SK-N-SH (cell line): ENCODE results near the gene KRTAP12-2. TPM values are rescaled to one million over a fixed set of nuclear protein-coding genes. Genes with fewer than 3 reads are reported as not detected.

Experiments
- CTCF ChIA-PET: fragments of 300-600, 350-600 bp; formaldehyde crosslinking; extraction: SDS; loops from one replicate; lab custom pipeline; 2021; lab: Yijun Ruan, JAX
- POLR2A ChIA-PET: fragments of 350-600 bp; sonication (Branson Sonifier 250); formaldehyde crosslinking; extraction: SDS; loops from one replicate; lab custom pipeline; 2020; ENCODE audit warnings: antibody characterized with exemption, inconsistent platforms; lab: Yijun Ruan, JAX
- DNase-seq: peaks from one replicate; pipeline ENCODE4 v3.0.0; 2012
- H2AFZ ChIP-seq: fragments of 200-600 bp; sonication (generic); 2 replicates; pipeline ENCODE4 v1.8.1; 2016; ENCODE audit warnings: antibody characterized with exemption, mild to moderate bottlenecking, low read depth
- H3F3A ChIP-seq: fragments of 200-600 bp; sonication (generic); replicated peaks from 2 replicates; pipeline ENCODE3; 2016; ENCODE audit warnings: antibody characterized with exemption, mild to moderate bottlenecking; ENCODE audit not compliant: insufficient read depth
- H3K27ac ChIP-seq, 2 experiments: fragments of 200-500 bp in 1 of 2; fragments of 200-600 bp in 1 of 2; sonication (Bioruptor generic) in 1 of 2; sonication (generic), shearing (Covaris generic) in 1 of 2; 2 replicates each; pipeline versions ENCODE4 v1.5.1 to v1.6.1; 2014 to 2016; ENCODE audit warnings: low read depth in 2 of 2, inconsistent platforms in 1 of 2, low read length in 1 of 2, mild to moderate bottlenecking in 1 of 2, mixed read lengths in 1 of 2
- H3K27me3 ChIP-seq: fragments of 200-600 bp; sonication (generic), shearing (Covaris generic); 2 replicates; pipeline ENCODE4 v1.6.1; 2016; ENCODE audit warnings: mixed run types; ENCODE audit not compliant: insufficient read depth
- H3K36me3 ChIP-seq, 2 experiments: fragments of 200-500 bp in 1 of 2; fragments of 200-600 bp in 1 of 2; sonication (Bioruptor generic) in 1 of 2; sonication (generic) in 1 of 2; replicated peaks in 1 of 2; 2 replicates each; pipeline versions ENCODE3 to v1.5.1; 2014 to 2016; ENCODE audit warnings: low read length in 1 of 2, mild to moderate bottlenecking in 1 of 2; ENCODE audit not compliant: insufficient read depth in 2 of 2, control insufficient read depth in 1 of 2
- H3K4me1 ChIP-seq, 2 experiments: fragments of 200-500 bp in 1 of 2; fragments of 200-600 bp in 1 of 2; sonication (Bioruptor generic) in 1 of 2; sonication (generic), shearing (Covaris generic) in 1 of 2; 2 replicates each; pipeline versions ENCODE4 v1.5.1 to v1.6.1; 2014 to 2016; ENCODE audit warnings: low read depth in 1 of 2, low read length in 1 of 2, mixed run types in 1 of 2; ENCODE audit not compliant: insufficient read depth in 2 of 2, control insufficient read depth in 1 of 2
- H3K4me2 ChIP-seq: fragments of 200-600 bp; sonication (generic), shearing (Covaris generic); 2 replicates; pipeline ENCODE4 v1.6.1; 2017; ENCODE audit warnings: mixed run types
- H3K4me3 ChIP-seq, 2 experiments: fragments of 200-500 bp in 1 of 2; fragments of 200-600 bp in 1 of 2; sonication (Bioruptor generic) in 1 of 2; sonication (generic), shearing (Covaris generic) in 1 of 2; 2 replicates each; pipeline versions ENCODE4 v1.5.1 to v1.8.1; 2014 to 2016; ENCODE audit warnings: low read depth in 2 of 2, inconsistent platforms in 1 of 2, low read length in 1 of 2, mild to moderate bottlenecking in 1 of 2, mixed read lengths in 1 of 2, moderate library complexity in 1 of 2
- H3K79me2 ChIP-seq: fragments of 200-600 bp; sonication (generic); 2 replicates; pipeline ENCODE4 v1.8.1; 2017; ENCODE audit warnings: mild to moderate bottlenecking; ENCODE audit not compliant: insufficient read depth
- H3K9ac ChIP-seq: fragments of 200-600 bp; sonication (generic); 2 replicates; pipeline ENCODE4 v1.6.1; 2017; ENCODE audit warnings: mixed run types
- H3K9me2 ChIP-seq: fragments of 200-600 bp; sonication (generic); 2 replicates; pipeline ENCODE4 v1.6.1; 2017; ENCODE audit warnings: mixed run types
- H3K9me3 ChIP-seq: fragments of 200-600 bp; sonication (generic); 2 replicates; pipeline ENCODE4 v1.6.1; 2017; ENCODE audit warnings: mixed run types, mild to moderate bottlenecking, moderate library complexity
- H4K20me1 ChIP-seq: fragments of 200-600 bp; sonication (generic); 2 replicates; pipeline ENCODE4 v1.6.1; 2017; ENCODE audit warnings: mild to moderate bottlenecking, mixed run types; ENCODE audit not compliant: insufficient read depth
- CHD2 ChIP-seq: fragments of 150-350 bp; IDR thresholded peaks from 2 replicates; pipeline ENCODE4 v1.6.1; 2018; ENCODE audit warnings: low read length; ENCODE audit not compliant: partially characterized antibody
- EP300 ChIP-seq, 2 experiments: IDR thresholded peaks; 2 replicates each; pipeline versions ENCODE4 v1.4.0 to v1.6.1; 2012; ENCODE audit warnings: borderline replicate concordance in 1 of 2, low read depth in 1 of 2, low read length in 1 of 2
- EZH2phosphoT487 ChIP-seq: fragments of 200-600 bp; sonication (generic); IDR thresholded peaks from 2 replicates; pipeline ENCODE4 v1.6.1; 2017; ENCODE audit warnings: low read depth, mixed run types, mild to moderate bottlenecking, antibody characterized with exemption, moderate library complexity, borderline replicate concordance
- FOXM1 ChIP-seq: IDR thresholded peaks from 2 replicates; pipeline ENCODE4 v1.4.0; 2012; ENCODE audit warnings: low read depth, mild to moderate bottlenecking
- GABPA ChIP-seq: IDR thresholded peaks from 2 replicates; pipeline ENCODE4 v1.4.0; 2012; ENCODE audit warnings: low read depth, mild to moderate bottlenecking
- GATA2 ChIP-seq: sonication (generic); formaldehyde crosslinking; IDR thresholded peaks from 2 replicates; pipeline ENCODE4 v1.5.0; 2020; ENCODE audit warnings: mild to moderate bottlenecking, missing genetic modification reagents
- IRF3 ChIP-seq: fragments of 150-350 bp; IDR thresholded peaks from 2 replicates; pipeline ENCODE4 v1.6.1; 2016; ENCODE audit warnings: mild to moderate bottlenecking, low read depth, low read length
- JUND ChIP-seq: IDR thresholded peaks from 2 replicates; pipeline ENCODE4 v1.4.0; 2012
- MAX ChIP-seq: IDR thresholded peaks from 2 replicates; pipeline ENCODE4 v1.4.0; 2012; ENCODE audit warnings: low read depth
- MXI1 ChIP-seq: IDR thresholded peaks from 2 replicates; pipeline ENCODE4 v1.6.1; 2012; ENCODE audit warnings: mild to moderate bottlenecking, low read depth, low read length, improper control_type of control experiment
- NFIC ChIP-seq: IDR thresholded peaks from 2 replicates; pipeline ENCODE4 v1.4.0; 2012; ENCODE audit warnings: borderline replicate concordance
- RAD21 ChIP-seq: IDR thresholded peaks from 2 replicates; pipeline ENCODE4 v1.6.1; 2012; ENCODE audit warnings: mild to moderate bottlenecking, low read length
- RCOR1 ChIP-seq: fragments of 150-350 bp; IDR thresholded peaks from 2 replicates; pipeline ENCODE4 v1.6.1; 2017; ENCODE audit warnings: antibody characterized with exemption, low read length
- SMC3 ChIP-seq: IDR thresholded peaks from 2 replicates; pipeline ENCODE4 v1.6.1; 2012; ENCODE audit warnings: low read depth, low read length, improper control_type of control experiment
- TCF12 ChIP-seq: IDR thresholded peaks from 2 replicates; pipeline ENCODE4 v1.4.0; 2012
- TEAD4 ChIP-seq: IDR thresholded peaks from 2 replicates; pipeline ENCODE4 v1.4.0; 2012; ENCODE audit warnings: mild to moderate bottlenecking, borderline replicate concordance; ENCODE audit not compliant: insufficient read depth
- USF1 ChIP-seq: IDR thresholded peaks from 2 replicates; pipeline ENCODE4 v1.4.0; 2012; ENCODE audit warnings: low read depth, borderline replicate concordance
- YY1 ChIP-seq: IDR thresholded peaks from 2 replicates; pipeline ENCODE4 v1.4.0; 2012; ENCODE audit warnings: low read depth, mild to moderate bottlenecking
- WGBS: methylation state at CpG from one replicate; pipeline ENCODE4 v1.1.6; 2017; ENCODE audit warnings: low lambda C conversion rate; 5-methylcytosine and 5-hydroxymethylcytosine counted together
- polyA plus RNA-seq, 3 experiments: library from polyadenylated mRNA; depleted of rRNA; stranded (reverse); fragments of >200 nt; gene quantifications; 2 replicates each; pipeline ENCODE4 v1.2.3, GENCODE V29; 2012
- TF ChIP-seq, protein P1 (sequence below): IDR thresholded peaks from 2 replicates; pipeline ENCODE4 v1.6.1; 2012; ENCODE audit warnings: mild to moderate bottlenecking, low read depth, low read length, moderate library complexity
- TF ChIP-seq, protein P2 (sequence below): IDR thresholded peaks from 2 replicates; pipeline ENCODE4 v1.4.0; 2012; ENCODE audit warnings: low read depth, borderline replicate concordance

The KRTAP12-2 gene
- polyA plus RNA-seq, 1 of the 3 experiments (the other 2 are of a cell fraction): not detected

GRCh38 chr21:44667612-44668011, 885 bp upstream of the KRTAP12-2 start (continued):
- TF ChIP-seq EZH2phosphoT487: no peak
- no peak for TF ChIP-seq IRF3
- no peak for TF ChIP-seq USF1

- H3K36me3 ChIP-seq: no peaks in the 10 kb centered on the region
- no peak for DNase-seq
- no peaks in the 10 kb centered on the region; the same call in 1 of the 2 replicates for H3K27me3 ChIP-seq
- no peak overlapping the region for H3K9ac ChIP-seq
- 0 out of 2 replicates have a peak, but pooled peaks cover 4% of the 10 kb centered on the region for H3K9me2 ChIP-seq
- H3K4me2 ChIP-seq: no peak overlapping the region
- H3K27ac ChIP-seq: no peak overlapping the region
- H3K4me1 ChIP-seq: peaks cover 0 to 3% of the 10 kb centered on the region in 2 experiments; a peak in 1 of 4 replicates
- TF ChIP-seq NFIC: no peak
- TF ChIP-seq EZH2phosphoT487: no peak
- TF ChIP-seq MXI1: no peak
- TF ChIP-seq USF1: no peak
- no peak for TF ChIP-seq RCOR1
- no peak for TF ChIP-seq CHD2
- TF ChIP-seq FOXM1: no peak
- TF ChIP-seq SMC3: no peak
- no peak for TF ChIP-seq JUND
- no peak for TF ChIP-seq RAD21
- TF ChIP-seq TEAD4: no peak
- TF ChIP-seq, protein P1, sequence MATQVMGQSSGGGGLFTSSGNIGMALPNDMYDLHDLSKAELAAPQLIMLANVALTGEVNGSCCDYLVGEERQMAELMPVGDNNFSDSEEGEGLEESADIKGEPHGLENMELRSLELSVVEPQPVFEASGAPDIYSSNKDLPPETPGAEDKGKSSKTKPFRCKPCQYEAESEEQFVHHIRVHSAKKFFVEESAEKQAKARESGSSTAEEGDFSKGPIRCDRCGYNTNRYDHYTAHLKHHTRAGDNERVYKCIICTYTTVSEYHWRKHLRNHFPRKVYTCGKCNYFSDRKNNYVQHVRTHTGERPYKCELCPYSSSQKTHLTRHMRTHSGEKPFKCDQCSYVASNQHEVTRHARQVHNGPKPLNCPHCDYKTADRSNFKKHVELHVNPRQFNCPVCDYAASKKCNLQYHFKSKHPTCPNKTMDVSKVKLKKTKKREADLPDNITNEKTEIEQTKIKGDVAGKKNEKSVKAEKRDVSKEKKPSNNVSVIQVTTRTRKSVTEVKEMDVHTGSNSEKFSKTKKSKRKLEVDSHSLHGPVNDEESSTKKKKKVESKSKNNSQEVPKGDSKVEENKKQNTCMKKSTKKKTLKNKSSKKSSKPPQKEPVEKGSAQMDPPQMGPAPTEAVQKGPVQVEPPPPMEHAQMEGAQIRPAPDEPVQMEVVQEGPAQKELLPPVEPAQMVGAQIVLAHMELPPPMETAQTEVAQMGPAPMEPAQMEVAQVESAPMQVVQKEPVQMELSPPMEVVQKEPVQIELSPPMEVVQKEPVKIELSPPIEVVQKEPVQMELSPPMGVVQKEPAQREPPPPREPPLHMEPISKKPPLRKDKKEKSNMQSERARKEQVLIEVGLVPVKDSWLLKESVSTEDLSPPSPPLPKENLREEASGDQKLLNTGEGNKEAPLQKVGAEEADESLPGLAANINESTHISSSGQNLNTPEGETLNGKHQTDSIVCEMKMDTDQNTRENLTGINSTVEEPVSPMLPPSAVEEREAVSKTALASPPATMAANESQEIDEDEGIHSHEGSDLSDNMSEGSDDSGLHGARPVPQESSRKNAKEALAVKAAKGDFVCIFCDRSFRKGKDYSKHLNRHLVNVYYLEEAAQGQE: no peak
- no peak for TF ChIP-seq GATA2
- TF ChIP-seq IRF3: no peak
- TF ChIP-seq GABPA: no peak
- TF ChIP-seq MAX: no peak
- no peak for TF ChIP-seq YY1
- TF ChIP-seq, protein P2, sequence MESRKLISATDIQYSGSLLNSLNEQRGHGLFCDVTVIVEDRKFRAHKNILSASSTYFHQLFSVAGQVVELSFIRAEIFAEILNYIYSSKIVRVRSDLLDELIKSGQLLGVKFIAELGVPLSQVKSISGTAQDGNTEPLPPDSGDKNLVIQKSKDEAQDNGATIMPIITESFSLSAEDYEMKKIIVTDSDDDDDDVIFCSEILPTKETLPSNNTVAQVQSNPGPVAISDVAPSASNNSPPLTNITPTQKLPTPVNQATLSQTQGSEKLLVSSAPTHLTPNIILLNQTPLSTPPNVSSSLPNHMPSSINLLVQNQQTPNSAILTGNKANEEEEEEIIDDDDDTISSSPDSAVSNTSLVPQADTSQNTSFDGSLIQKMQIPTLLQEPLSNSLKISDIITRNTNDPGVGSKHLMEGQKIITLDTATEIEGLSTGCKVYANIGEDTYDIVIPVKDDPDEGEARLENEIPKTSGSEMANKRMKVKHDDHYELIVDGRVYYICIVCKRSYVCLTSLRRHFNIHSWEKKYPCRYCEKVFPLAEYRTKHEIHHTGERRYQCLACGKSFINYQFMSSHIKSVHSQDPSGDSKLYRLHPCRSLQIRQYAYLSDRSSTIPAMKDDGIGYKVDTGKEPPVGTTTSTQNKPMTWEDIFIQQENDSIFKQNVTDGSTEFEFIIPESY: no peak
- TF ChIP-seq EP300 (IDR thresholded peaks at IDR 0.05; ENCODE audit: borderline replicate concordance in 1 of 2, low read depth in 1 of 2, low read length in 1 of 2): no peak
- TF ChIP-seq TCF12: no peak
- TF ChIP-seq, all 33 proteins: peak for 0
- Histone ChIP-seq H3K4me3 (no peak overlapping the region), H3K79me2 (no peaks in the 10 kb centered on the region), H4K20me1 (no peaks in the 10 kb centered on the region), H2AFZ (no peak overlapping the region), H3F3A (no peaks in the 10 kb centered on the region), H3K9me3 (no peaks in the 10 kb centered on the region)
- WGBS: 7% methylated on average over 5 of the region's 5 CpGs
- CTCF ChIA-PET: no interaction called here
- POLR2A ChIA-PET: no interaction called here
Measured at GRCh38 chr21:44664691-44665090, 2.0 kb downstream of the KRTAP12-2 start.
